ENCODE results near the gene CCNY. TPM values are rescaled to one million over a fixed set of nuclear protein-coding genes. Genes with fewer than 3 reads are reported as not detected.

Gene CCNY
- total and polyA plus RNA-seq, 2 of the 4 experiments (the other 2 are of a cell fraction) = 38.0 to 131 TPM

GRCh38 chr10:35364808-35365207 is 28.5 kb downstream of the CCNY start:
- H2BK20ac ChIP-seq (ENCODE audit: low read depth, low read length) = no peak overlapping the region
- H3K36me3 ChIP-seq (ENCODE audit: control insufficient read depth, insufficient read depth, low read length) = no peaks in the 10 kb centered on the region
- CTCF ChIA-PET = interaction anchor here (0.8 to 1.6 kb wide), 2 partner anchors 8 to 199 kb away, joined by 3 read pairs; no protein-coding TSS in a partner anchor
- no peak overlapping the region for H2BK120ac ChIP-seq (ENCODE audit: low read depth, low read length)
- TF ChIP-seq CTCF (conservative IDR thresholded peaks at IDR 0.05; ENCODE audit: low read depth, low read length) (no peak), NFE2L2 (IDR thresholded peaks at IDR 0.05; ENCODE audit: low read depth, low read length) (no peak)
- no peak overlapping the region for H3K27ac ChIP-seq (ENCODE audit: insufficient read depth, low read length)
- H3K4me2 ChIP-seq (ENCODE audit: low read depth, low read length) = no peak overlapping the region
- H3K79me1 ChIP-seq (ENCODE audit: low read depth in 1 of 2, low read length in 2 of 2) = peaks cover 19 to 67% of the 10 kb centered on the region in 2 experiments
- no peak overlapping the region for H2BK5ac ChIP-seq (ENCODE audit: low read depth, low read length, poor library complexity, severe bottlenecking)
- peaks cover 8% of the 10 kb centered on the region for H3K4me1 ChIP-seq (ENCODE audit: control insufficient read depth, insufficient read depth, low read length)
- ATAC-seq (ENCODE audit: low read depth) (no peak), DNase-seq (no peak)
- no peak overlapping the region for H3K18ac ChIP-seq (ENCODE audit: low read depth, low read length)
- POLR2A ChIA-PET (ENCODE audit: unreplicated experiment) = no interaction called here
- no peak overlapping the region for H3K9ac ChIP-seq (ENCODE audit: low read depth, low read length)
- H2AK5ac ChIP-seq (ENCODE audit: low read depth, low read length) = no peak overlapping the region
- in situ Hi-C loops (cut with MboI; ENCODE audit: low sequenced_read_pairs) (no loop called here), intact Hi-C loops (cut with micrococcal nuclease) (no loop called here), dilution Hi-C loops (cut with HindIII; ENCODE audit: low sequenced_read_pairs, unreplicated experiment) (no loop called here)
- no peak overlapping the region for H2AK9ac ChIP-seq (replicated peaks; ENCODE audit: low read depth, low read length, poor library complexity)
- H3K4ac ChIP-seq (ENCODE audit: low read depth, low read length) = no peak overlapping the region
- H2BK15ac ChIP-seq (ENCODE audit: low read depth, low read length) = no peak overlapping the region
- H4K91ac ChIP-seq (ENCODE audit: insufficient read depth, low read depth, low read length) = no peak overlapping the region
- H3K4me3 ChIP-seq (ENCODE audit: insufficient read depth, low read depth, low read length) = no peak overlapping the region
- H4K5ac ChIP-seq (ENCODE audit: low read depth, low read length) = no peak overlapping the region
- no CpG with 5 or more reads among the region's 2 CpGs for WGBS, 2 experiments (ENCODE audit: extremely low coverage in 2 of 2, insufficient read length in 1 of 2)
- no peak overlapping the region for H3K14ac ChIP-seq (replicated peaks; ENCODE audit: low read depth, low read length)
- H4K8ac ChIP-seq (ENCODE audit: low read depth in 2 of 2, low read length in 2 of 2) = no peak overlapping the region
- no TSS peak for BruUV-seq (replicated peaks)
- no peaks in the 10 kb centered on the region for H3K27me3 ChIP-seq (ENCODE audit: control insufficient read depth, insufficient read depth, low read length)
- no peak overlapping the region for H2AFZ ChIP-seq (replicated peaks; ENCODE audit: low read length, poor library complexity)
- H3K56ac ChIP-seq (ENCODE audit: extremely low read depth, insufficient read depth, low read length) = no peak overlapping the region
- no peaks in the 10 kb centered on the region for H3K9me3 ChIP-seq (ENCODE audit: control insufficient read depth, insufficient read depth, low read length)
- peaks cover 78% of the 10 kb centered on the region for H4K20me1 ChIP-seq (ENCODE audit: insufficient read depth, low read length)
- H3K23ac ChIP-seq (ENCODE audit: low read depth, low read length) = no peak overlapping the region
- H3K9me1 ChIP-seq (ENCODE audit: insufficient read depth, low read length) = peaks cover 12% of the 10 kb centered on the region
